ENCODE results near the gene STK11.

GRCh38 chr19:1263188-1263587 is 57.6 kb downstream of the STK11 start:
- TF ChIP-seq CTCF (IDR thresholded peaks at IDR 0.05) (no peak), POLR2A (IDR thresholded peaks at IDR 0.05) (no peak)

Data from body of pancreas (tissue), 4 donors.